ENCODE data around the gene TRPM8.
"Not testable (repeated sequence)": the region's sequence is repeated elsewhere in the genome, so short reads cannot be mapped to it uniquely, and the experiment has no call there.

Gene TRPM8

GRCh38 chr2:233938676-233939370 is 21.6 kb downstream of the TRPM8 start:
- DNase-seq, result no peak

- no peak for DNase-seq
Observed at GRCh38 chr2:233940376-233941276, 23.5 kb downstream of the TRPM8 start.

- no peak for DNase-seq
Observed at GRCh38 chr2:233942731-233943130, 25.6 kb downstream of the TRPM8 start.

GRCh38 chr2:233944269-233944668 is 27.1 kb downstream of the TRPM8 start:
- DNase-seq, result no peak

GRCh38 chr2:233944722-233945121 is 27.5 kb downstream of the TRPM8 start:
- DNase-seq, result no peak

- no peak for DNase-seq
Observed at GRCh38 chr2:233945146-233945545, 28.0 kb downstream of the TRPM8 start.

- DNase-seq, result no peak
Observed at GRCh38 chr2:233950078-233950825, 33.1 kb downstream of the TRPM8 start.

GRCh38 chr2:233952335-233952734 is 35.2 kb downstream of the TRPM8 start:
- DNase-seq, result no peak

GRCh38 chr2:233953087-233953801 is 36.1 kb downstream of the TRPM8 start:
- DNase-seq, result peak; percentile 75

GRCh38 chr2:233960203-233960602 is 43.0 kb downstream of the TRPM8 start:
- no peak for DNase-seq

GRCh38 chr2:233961905-233962304 is 44.7 kb downstream of the TRPM8 start:
- DNase-seq, result no peak

- no peak for DNase-seq
Observed at GRCh38 chr2:233964581-233964980, 47.4 kb downstream of the TRPM8 start.

- no peak for DNase-seq
Observed at GRCh38 chr2:233965032-233965603, 47.9 kb downstream of the TRPM8 start.

GRCh38 chr2:233965646-233966045 is 48.5 kb downstream of the TRPM8 start:
- not testable (repeated sequence) for DNase-seq

- no peak for DNase-seq
Observed at GRCh38 chr2:233966388-233966787, 49.2 kb downstream of the TRPM8 start.

- no peak for DNase-seq
Observed at GRCh38 chr2:233967164-233967563, 50.0 kb downstream of the TRPM8 start.

- DNase-seq, result no peak
Observed at GRCh38 chr2:233968556-233968955, 51.4 kb downstream of the TRPM8 start.

- DNase-seq, result not testable (repeated sequence)
Observed at GRCh38 chr2:233972460-233972859, 55.3 kb downstream of the TRPM8 start.

GRCh38 chr2:233972941-233973575 is 55.9 kb downstream of the TRPM8 start:
- DNase-seq, result no peak

- DNase-seq, result no peak
Observed at GRCh38 chr2:233973786-233974185, 56.6 kb downstream of the TRPM8 start.

GRCh38 chr2:233974530-233975071 is 57.4 kb downstream of the TRPM8 start:
- peak; percentile 25 for DNase-seq

GRCh38 chr2:233976087-233976486 is 58.9 kb downstream of the TRPM8 start:
- DNase-seq, result no peak
